GM12872 (cell line): ENCODE measurements around the gene ERMARD.

Experiments used
- TF ChIP-seq, protein P1 (sequence below): IDR thresholded peaks from 3 replicates; pipeline ENCODE4 v1.5.1; 2011; ENCODE audit warnings: low read depth, mild to moderate bottlenecking, low read length, moderate library complexity; ENCODE audit not compliant: insufficient read depth

The ERMARD gene

DNA sequence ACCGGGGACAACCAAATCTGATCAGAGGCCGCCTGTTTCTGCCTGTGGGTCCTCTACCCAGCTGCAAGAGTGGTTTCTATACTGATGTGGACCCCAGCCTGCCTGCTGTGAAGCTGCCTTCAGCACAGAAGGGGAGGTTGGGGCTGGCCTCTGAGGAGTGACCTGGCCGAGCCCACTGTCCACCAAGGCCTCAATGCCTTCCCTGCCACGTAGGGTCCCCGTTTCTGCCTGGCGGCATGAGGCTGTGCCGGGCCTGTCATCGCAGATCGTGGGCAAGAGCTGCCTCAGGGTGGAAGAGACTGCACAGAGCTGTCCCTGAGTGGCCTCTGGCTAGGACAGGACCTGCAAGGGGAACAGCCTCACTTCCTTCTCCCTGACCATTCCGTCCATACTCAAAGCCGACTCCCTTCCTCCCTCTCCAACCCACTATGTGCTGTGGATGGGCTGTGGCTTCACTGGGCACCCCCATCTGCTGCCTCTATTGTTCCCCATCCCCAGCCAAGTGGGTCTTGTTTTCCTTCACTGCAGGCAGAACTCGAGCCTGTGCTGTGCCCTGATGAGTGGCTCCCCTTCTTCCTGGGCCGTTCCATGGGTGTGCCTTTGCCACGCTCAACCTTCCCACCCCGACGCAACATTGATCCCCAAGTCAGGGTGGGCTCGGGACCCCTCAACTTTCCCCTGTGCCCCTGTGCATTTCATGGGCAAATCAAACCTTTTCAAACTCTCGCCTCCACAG lies 60.3 kb downstream of the ERMARD start:
- TF ChIP-seq, protein P1, sequence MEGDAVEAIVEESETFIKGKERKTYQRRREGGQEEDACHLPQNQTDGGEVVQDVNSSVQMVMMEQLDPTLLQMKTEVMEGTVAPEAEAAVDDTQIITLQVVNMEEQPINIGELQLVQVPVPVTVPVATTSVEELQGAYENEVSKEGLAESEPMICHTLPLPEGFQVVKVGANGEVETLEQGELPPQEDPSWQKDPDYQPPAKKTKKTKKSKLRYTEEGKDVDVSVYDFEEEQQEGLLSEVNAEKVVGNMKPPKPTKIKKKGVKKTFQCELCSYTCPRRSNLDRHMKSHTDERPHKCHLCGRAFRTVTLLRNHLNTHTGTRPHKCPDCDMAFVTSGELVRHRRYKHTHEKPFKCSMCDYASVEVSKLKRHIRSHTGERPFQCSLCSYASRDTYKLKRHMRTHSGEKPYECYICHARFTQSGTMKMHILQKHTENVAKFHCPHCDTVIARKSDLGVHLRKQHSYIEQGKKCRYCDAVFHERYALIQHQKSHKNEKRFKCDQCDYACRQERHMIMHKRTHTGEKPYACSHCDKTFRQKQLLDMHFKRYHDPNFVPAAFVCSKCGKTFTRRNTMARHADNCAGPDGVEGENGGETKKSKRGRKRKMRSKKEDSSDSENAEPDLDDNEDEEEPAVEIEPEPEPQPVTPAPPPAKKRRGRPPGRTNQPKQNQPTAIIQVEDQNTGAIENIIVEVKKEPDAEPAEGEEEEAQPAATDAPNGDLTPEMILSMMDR = no peak

DNA sequence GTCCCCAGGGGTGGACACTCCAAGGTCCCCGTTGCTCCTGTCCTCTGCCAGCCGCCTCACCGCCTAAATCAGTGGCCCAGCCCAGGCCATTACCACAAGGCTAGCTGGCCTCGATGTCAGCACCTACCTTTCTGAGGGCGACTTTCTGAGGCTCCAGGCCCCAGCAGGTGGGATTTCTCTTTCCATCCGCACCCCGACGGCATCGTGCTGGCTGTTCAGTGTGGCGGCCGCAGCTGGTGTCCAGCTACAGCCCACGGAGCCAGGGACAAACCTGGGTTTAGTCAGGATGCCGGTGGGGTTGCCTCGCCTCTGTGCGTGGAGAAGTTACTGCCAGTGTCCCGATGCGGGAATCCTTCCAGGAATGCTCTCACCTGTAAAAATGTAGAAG lies 60.8 kb downstream of the ERMARD start:
- TF ChIP-seq, protein P1 = no peak

DNA sequence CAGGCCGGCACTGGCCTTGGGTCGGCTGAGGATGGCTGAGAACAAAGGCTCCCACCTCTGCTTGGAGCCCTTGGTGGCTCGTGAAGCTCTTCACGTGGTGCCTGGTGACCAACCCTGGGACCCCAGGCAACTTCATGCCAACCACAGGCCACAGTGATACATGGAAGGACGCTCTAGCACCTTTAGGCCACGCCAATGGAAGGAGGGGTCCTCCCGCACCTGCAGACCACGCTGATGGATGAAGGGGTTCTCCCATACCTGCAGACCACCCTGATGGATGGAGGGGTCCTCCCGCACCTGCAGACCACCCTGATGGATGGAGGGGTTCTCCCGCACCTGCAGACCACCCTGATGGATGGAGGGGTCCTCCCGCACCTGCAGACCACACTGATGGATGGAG lies 62.5 kb downstream of the ERMARD start:
- TF ChIP-seq, protein P1 = no peak

DNA sequence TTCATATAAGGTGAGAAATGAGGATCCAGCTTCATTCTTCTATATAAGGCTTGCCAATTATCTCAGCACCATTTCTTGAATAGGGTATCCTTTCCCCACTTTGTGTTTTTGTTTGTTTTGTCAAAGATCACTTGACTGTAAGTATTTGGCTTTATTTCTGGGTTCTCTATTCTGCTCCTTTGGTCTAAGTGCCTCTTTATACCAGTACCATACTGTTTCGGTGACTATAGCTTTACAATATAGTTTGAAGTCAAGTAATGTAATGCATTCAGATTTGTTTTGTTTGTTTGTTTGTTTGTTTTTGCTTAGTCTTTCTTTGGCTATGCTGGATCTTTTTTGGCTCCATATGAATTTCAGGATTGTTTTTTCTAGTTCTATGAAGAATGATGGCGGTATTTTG lies 64.6 kb downstream of the ERMARD start:
- TF ChIP-seq, protein P1 = no peak

DNA sequence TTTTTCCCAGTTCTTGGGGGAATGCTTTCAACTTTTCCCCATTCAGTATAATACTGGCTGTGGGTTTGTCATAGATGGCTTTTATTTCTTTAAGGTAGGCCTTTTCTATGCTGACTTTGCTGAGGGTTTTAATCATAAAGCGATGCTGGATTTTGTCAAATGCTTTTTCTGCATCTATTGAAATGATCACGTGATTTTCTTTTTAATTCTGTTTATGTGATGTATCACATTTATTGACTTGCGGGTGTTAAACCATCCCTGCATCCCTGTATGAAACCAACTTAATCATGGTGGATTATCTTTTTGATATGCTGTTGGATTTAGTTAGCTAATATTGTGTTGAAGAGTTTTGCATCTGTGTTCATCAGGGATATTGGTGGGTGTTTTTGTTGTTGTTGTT lies 65.6 kb downstream of the ERMARD start:
- TF ChIP-seq, protein P1 = no peak

DNA sequence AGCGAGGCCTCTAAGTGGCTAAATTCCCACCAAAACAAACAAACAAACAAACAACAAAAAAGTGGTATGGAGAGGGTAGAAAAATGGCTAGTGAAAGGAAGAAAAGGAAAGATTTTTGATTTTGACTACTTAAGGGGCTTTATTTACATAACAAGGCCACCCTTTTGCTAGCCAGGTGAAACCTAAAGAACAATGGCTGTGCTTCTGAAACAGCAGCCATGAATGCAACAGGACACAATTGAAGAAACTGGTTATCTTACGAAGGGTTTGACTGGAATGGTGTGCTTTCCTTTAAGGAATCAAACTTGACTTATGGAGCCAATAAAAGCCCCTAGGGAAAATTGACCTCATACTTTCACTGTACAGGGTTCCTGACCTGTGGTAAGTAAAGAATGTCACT lies 68.9 kb downstream of the ERMARD start:
- TF ChIP-seq, protein P1 = no peak

DNA sequence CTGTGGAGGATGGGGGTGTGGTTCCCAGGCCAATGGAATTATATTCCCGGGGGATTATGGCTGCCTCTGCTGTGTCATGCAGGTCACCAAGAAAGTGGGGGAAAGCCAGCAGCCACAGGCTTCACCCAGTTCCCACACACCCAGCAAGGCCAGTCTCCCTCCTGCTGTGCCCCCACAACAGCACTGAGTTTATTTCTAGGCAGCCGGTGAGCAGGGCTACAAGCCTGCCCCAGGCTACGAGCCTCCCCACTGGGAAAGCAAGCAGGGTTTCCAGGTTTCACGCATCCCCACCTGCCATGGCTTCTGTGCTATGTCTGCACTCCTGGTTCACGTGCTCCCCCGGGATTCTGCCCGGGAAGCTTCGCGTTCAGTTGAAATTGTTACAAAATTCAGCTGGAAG lies 72.6 kb downstream of the ERMARD start:
- TF ChIP-seq, protein P1 = no peak
